ENCODE results near the gene NIM1K.
A peak's percentile ranks its signal among the peaks of the same experiment; 100 is the strongest.
"Not testable (repeated sequence)": the region's sequence is repeated elsewhere in the genome, so short reads cannot be mapped to it uniquely, and the experiment has no call there.

Gene NIM1K

DNA sequence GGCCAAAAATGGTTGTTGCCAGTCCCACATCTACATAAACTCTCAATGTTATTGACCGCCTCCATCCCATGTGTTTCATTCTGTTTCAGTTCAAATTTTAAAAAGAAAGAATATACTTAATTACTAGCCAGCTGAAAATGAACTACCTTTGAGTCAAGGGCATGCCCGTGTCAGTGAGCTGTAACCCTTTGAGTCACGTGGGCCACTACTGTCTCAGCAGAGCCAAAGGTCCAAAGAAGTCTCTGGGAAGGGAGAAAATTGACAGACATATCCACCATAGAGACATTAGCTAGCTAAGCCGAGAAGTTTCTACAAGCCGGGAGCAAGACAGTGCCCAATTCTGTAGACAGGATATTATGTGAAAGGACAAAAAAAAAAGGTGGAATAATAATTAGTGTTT is 59.7 kb downstream of the NIM1K start:
- Histone ChIP-seq H3K4me3 (no peak overlapping the region), H3K36me3 (replicated peaks) (no peaks in the 10 kb centered on the region), H3K9me3 (no peaks in the 10 kb centered on the region), H3K4me1 (no peaks in the 10 kb centered on the region), H3K27me3 (ENCODE audit: low read depth) (0 out of 2 replicates have a peak, but pooled peaks cover 2% of the 10 kb centered on the region)
- in situ Hi-C loops (cut with MboI; ENCODE audit: low sequenced_read_pairs) = no loop called here
- no peak for DNase-seq (ENCODE audit: low spot score in 2 of 2)

GRCh38 chr5:43255704-43256103 is 63.7 kb downstream of the NIM1K start:
- no peaks in the 10 kb centered on the region for H3K9me3 ChIP-seq
- H3K27me3 ChIP-seq (ENCODE audit: low read depth) = peaks cover 2% of the 10 kb centered on the region; the same call in 1 of the 2 replicates
- no peaks in the 10 kb centered on the region for H3K36me3 ChIP-seq (replicated peaks)
- H3K4me1 ChIP-seq = no peaks in the 10 kb centered on the region
- in situ Hi-C loops (cut with MboI; ENCODE audit: low sequenced_read_pairs) = no loop called here
- no peak overlapping the region for H3K4me3 ChIP-seq
- DNase-seq (ENCODE audit: low spot score in 2 of 2) = no peak

DNA sequence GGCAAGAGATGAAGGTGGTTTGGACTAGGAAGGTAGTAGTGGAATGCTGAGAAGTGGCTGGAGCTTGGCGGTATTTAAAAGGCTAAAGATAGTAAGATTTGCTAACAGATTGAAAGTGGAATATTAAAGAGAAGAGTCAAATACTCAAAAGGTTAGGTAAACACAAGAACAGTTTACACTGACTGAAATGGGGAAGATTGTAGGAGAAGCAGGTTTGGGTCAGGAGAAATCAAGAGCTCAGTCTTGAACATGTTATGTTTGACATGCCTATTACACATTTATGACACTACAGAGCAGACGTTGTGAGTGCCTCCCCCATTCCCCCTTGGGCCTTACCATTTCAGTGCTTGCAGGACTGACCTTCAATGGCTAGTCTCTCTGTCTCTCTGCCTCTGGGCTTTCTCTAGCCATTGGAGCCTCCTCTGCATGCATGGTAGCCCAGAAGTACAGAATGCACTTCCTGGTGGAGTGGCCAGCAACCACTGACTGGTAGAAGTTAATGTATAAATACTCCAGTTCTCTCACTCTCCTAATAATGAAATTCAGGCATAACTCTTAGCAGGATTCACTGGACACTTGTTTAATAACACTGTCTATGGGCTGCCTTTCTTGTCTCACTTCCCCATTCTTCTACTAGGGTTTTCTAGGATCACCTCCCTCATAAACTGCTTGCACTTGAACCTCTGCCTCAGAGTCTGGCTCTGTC is 64.4 kb downstream of the NIM1K start:
- no peaks in the 10 kb centered on the region for H3K9me3 ChIP-seq
- H3K36me3 ChIP-seq (replicated peaks) = no peaks in the 10 kb centered on the region
- H3K4me3 ChIP-seq = no peak overlapping the region
- DNase-seq (ENCODE audit: low spot score in 2 of 2) = no peak
- in situ Hi-C loops (cut with MboI; ENCODE audit: low sequenced_read_pairs) = no loop called here
- H3K27me3 ChIP-seq (ENCODE audit: low read depth) = no peaks in the 10 kb centered on the region; the same call in 1 of the 2 replicates
- no peaks in the 10 kb centered on the region for H3K4me1 ChIP-seq

- Histone ChIP-seq H3K4me1 (no peaks in the 10 kb centered on the region), H3K36me3 (replicated peaks) (no peaks in the 10 kb centered on the region), H3K9me3 (no peaks in the 10 kb centered on the region), H3K4me3 (no peak overlapping the region), H3K27me3 (ENCODE audit: low read depth) (no peaks in the 10 kb centered on the region; the same call in 1 of the 2 replicates)
- in situ Hi-C loops (cut with MboI; ENCODE audit: low sequenced_read_pairs) = no loop called here
- no peak for DNase-seq (ENCODE audit: low spot score in 2 of 2)
Measured at GRCh38 chr5:43258116-43258515, 66.1 kb downstream of the NIM1K start.

- H3K36me3 ChIP-seq (replicated peaks); H3K27me3 ChIP-seq (ENCODE audit: low read depth); H3K4me3 ChIP-seq; H3K9me3 ChIP-seq; H3K4me1 ChIP-seq; DNase-seq (ENCODE audit: low spot score in 2 of 2); in situ Hi-C loops (cut with MboI; ENCODE audit: low sequenced_read_pairs): not testable (repeated sequence)
Measured at GRCh38 chr5:43262269-43262668, 70.2 kb downstream of the NIM1K start.

DNA sequence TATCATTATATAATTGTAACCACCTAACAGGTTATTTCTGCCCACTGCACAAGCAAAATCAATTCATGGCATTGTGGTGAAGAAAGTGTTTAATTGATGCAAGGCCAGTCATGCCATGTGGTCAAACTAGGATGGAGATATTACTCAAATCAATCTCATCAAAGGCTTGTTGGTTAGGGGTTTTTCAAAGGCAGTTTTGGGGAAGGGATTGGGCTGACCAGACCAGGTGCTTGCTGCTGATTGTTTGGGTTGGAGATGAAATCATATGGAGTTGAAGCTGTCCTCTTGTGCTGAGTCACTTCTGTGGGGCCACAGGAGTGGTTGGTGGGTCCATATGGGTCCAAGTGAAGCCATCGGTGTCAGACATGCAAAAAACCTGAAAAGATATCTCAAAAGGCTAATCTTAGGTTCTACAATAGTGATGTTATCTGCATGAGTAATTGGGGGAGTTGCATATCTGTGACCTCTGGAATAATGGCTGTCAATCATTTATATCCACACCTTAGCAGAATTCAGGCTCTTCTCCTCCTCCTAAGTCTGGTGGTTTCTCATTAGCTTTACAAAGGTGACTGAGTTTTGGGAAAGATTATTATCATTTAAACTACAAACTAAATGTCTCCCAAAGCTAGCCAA is 76.3 kb downstream of the NIM1K start:
- Histone ChIP-seq H3K9me3 (no peaks in the 10 kb centered on the region; the same call in 1 of the 2 replicates), H3K27me3 (ENCODE audit: low read depth) (no peaks in the 10 kb centered on the region)
- in situ Hi-C loops (cut with MboI; ENCODE audit: low sequenced_read_pairs) = no loop called here

DNA sequence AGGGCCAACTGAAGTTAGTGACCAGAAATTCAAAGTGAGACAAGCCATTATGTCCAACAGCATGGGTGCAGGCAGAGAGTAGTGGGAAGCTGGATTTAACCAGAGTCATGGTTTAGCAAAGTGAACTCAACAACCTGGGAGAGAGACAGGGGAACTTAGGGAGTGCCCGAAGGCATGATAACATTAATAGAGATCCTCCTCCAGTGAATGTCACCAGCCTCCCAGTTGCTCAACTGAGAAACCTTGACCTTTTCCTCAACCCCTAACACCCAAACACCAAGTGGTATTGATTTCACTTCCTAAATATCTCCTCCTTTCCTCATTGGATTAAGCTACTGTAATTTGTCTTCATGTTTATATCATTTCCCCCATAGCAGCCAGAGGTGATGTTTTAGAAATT is 78.6 kb downstream of the NIM1K start:
- in situ Hi-C loops (cut with MboI; ENCODE audit: low sequenced_read_pairs) = no loop called here
- H3K36me3 ChIP-seq (replicated peaks) = no peaks in the 10 kb centered on the region
- no peaks in the 10 kb centered on the region for H3K4me1 ChIP-seq
- H3K27me3 ChIP-seq (ENCODE audit: low read depth) = no peaks in the 10 kb centered on the region
- H3K4me3 ChIP-seq = no peak overlapping the region
- no peak for DNase-seq (ENCODE audit: low spot score in 2 of 2)
- no peaks in the 10 kb centered on the region; the same call in 1 of the 2 replicates for H3K9me3 ChIP-seq

More for the DNA sequence above, 76.3 kb downstream of the NIM1K start:
- no peak for DNase-seq (ENCODE audit: low spot score in 2 of 2)
- Histone ChIP-seq H3K36me3 (replicated peaks) (no peaks in the 10 kb centered on the region), H3K4me1 (no peaks in the 10 kb centered on the region), H3K4me3 (no peak overlapping the region)

DNA sequence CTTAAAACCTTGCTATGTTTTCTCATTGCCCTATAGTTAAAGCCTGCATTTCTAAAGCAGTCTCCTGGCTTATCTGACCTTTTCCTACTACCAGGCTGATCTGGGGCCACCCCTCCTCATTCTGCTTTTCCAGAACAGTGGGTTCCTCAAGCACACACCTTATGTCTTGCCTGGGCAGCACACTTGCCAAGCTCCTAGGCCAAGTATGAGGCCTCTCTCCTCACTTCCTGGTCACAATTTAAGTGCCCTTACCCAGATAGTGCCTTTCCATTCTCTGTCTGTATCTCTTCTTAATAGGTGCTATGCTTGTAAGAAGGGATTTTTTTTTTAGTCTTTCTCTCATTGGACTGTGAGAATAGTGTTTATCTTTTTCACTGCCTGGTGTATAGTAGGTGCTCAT is 81.5 kb downstream of the NIM1K start:
- no peaks in the 10 kb centered on the region for H3K27me3 ChIP-seq (ENCODE audit: low read depth)
- H3K9me3 ChIP-seq = no peaks in the 10 kb centered on the region; the same call in 1 of the 2 replicates
- no peak overlapping the region for H3K4me3 ChIP-seq
- H3K36me3 ChIP-seq (replicated peaks) = no peaks in the 10 kb centered on the region
- H3K4me1 ChIP-seq = no peaks in the 10 kb centered on the region
- in situ Hi-C loops (cut with MboI; ENCODE audit: low sequenced_read_pairs) = no loop called here
- no peak for DNase-seq (ENCODE audit: low spot score in 2 of 2)

- Histone ChIP-seq H3K36me3 (replicated peaks) (no peaks in the 10 kb centered on the region), H3K4me1 (no peaks in the 10 kb centered on the region), H3K4me3 (no peak overlapping the region), H3K9me3 (no peaks in the 10 kb centered on the region; the same call in 1 of the 2 replicates), H3K27me3 (ENCODE audit: low read depth) (no peaks in the 10 kb centered on the region)
- DNase-seq (ENCODE audit: low spot score in 2 of 2) = peak in 1 of 2 experiments; percentile 21
- in situ Hi-C loops (cut with MboI; ENCODE audit: low sequenced_read_pairs) = no loop called here
Measured at GRCh38 chr5:43274435-43275114, 82.5 kb downstream of the NIM1K start.

DNA sequence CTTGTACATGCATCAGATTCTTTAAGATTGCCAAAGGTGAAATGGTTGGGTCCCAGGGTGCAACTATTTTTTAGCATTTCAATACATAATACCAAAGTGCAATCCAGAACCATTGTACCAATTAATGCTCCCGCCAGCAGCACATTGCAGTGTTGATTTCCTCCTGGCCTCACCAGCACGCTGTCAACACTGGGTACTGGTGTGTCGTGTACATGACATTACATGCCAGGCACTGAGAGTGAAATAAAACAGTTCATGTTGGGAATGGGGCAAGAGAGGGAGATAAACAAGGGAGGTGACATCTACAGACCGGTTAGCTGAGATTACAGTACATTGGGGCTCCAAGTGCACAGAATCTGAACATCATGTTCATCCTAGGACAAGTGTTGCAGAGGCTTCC is 83.4 kb downstream of the NIM1K start:
- in situ Hi-C loops (cut with MboI; ENCODE audit: low sequenced_read_pairs) = no loop called here
- Histone ChIP-seq H3K36me3 (replicated peaks) (no peaks in the 10 kb centered on the region), H3K4me1 (no peaks in the 10 kb centered on the region), H3K27me3 (ENCODE audit: low read depth) (no peaks in the 10 kb centered on the region), H3K9me3 (no peaks in the 10 kb centered on the region), H3K4me3 (no peak overlapping the region)
- no peak for DNase-seq (ENCODE audit: low spot score in 2 of 2)

GRCh38 chr5:43279548-43280274 is 87.7 kb downstream of the NIM1K start:
- no peaks in the 10 kb centered on the region for H3K4me1 ChIP-seq
- no peaks in the 10 kb centered on the region for H3K36me3 ChIP-seq (replicated peaks)
- H3K4me3 ChIP-seq = no peak overlapping the region
- in situ Hi-C loops (cut with MboI; ENCODE audit: low sequenced_read_pairs) = no loop called here
- H3K9me3 ChIP-seq = no peaks in the 10 kb centered on the region
- no peak for DNase-seq (ENCODE audit: low spot score in 2 of 2)
- H3K27me3 ChIP-seq (ENCODE audit: low read depth) = no peaks in the 10 kb centered on the region

GRCh38 chr5:43281840-43282658 is 90.0 kb downstream of the NIM1K start:
- DNase-seq (ENCODE audit: low spot score in 2 of 2) = no peak
- Histone ChIP-seq H3K27me3 (ENCODE audit: low read depth) (no peaks in the 10 kb centered on the region), H3K9me3 (no peaks in the 10 kb centered on the region), H3K4me3 (no peak overlapping the region), H3K36me3 (replicated peaks) (no peaks in the 10 kb centered on the region), H3K4me1 (no peaks in the 10 kb centered on the region)
- in situ Hi-C loops (cut with MboI; ENCODE audit: low sequenced_read_pairs) = no loop called here

DNA sequence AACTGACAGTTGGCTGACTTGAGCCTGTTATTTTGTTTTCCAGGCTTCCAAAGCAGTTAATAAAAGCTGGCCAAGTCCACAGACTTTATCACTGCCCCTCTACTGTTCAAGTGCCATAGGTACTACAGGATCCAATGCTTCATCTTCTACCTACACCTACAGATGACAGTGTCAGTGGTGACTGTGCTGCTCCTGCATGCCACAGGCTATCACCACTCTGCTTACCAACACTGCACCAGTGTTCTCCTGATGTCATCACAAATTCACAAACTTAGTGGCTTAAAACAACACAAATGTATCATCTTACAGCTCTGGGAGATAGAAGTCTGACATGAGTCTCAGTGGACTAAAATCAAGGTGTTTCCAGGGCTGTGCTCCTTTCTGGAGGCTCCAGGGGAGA is 94.6 kb downstream of the NIM1K start:
- in situ Hi-C loops (cut with MboI; ENCODE audit: low sequenced_read_pairs) = no loop called here
- Histone ChIP-seq H3K36me3 (replicated peaks) (peaks cover 25% of the 10 kb centered on the region), H3K4me1 (no peaks in the 10 kb centered on the region), H3K4me3 (no peak overlapping the region), H3K27me3 (ENCODE audit: low read depth) (no peaks in the 10 kb centered on the region), H3K9me3 (no peaks in the 10 kb centered on the region)
- no peak for DNase-seq (ENCODE audit: low spot score in 2 of 2)

Data from HAP-1 (cell line).